NK-92 (cell line): ENCODE measurements around the gene PNMA6F.
"Not testable (repeated sequence)": the region's sequence is repeated elsewhere in the genome, so short reads cannot be mapped to it uniquely, and the experiment has no call there.

Experiments used
- DNase-seq: peaks from one replicate; lab custom pipeline; 2025; ENCODE audit not compliant: unreplicated experiment; lab: John Stamatoyannopoulos, UW

Gene PNMA6F

DNA sequence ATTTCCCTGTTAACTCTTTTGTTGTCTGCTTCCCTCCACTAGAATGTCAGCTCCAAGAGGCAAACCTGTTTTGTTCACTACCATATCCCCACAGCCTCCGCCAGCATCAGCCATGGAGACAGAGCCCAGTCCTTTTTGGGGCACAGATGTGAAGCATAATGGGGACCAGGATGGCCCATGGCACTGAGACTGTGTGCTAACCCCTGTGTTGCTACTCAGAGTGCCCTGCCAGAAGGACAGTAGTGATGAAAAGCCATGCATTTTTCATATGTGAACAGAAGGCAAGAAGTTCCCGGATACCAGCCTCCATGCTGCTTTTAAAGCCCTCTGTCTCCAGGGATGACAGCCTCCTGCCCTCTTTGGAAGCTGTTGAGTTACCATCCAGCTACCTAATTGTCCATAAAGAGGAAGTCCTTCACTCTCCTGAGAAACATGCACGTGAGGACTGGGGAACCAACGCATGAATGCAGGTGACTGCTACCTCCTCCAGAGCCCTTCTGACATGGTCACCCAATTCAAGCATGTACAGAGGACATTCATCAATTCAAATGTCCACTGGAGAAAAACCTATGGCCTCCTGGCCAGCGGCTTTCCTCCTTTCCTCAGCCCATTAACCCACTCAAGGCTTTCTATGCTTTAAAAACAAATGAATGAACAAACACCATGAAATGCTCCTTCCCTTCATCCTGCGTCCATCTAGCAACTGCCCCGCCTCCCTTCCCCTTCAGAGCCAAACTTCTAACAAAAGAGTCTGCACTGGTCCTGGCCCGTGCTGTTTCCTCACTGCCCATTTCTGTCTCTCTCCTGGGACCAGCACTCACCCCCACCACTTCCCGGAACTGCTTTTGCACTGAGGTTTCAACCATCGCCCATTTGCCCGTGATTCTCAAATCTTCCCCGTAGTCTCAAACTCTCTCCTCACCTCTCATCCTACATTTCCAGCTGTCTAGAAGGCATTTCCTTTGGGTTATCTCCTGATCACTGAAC is 18.0 kb downstream of the PNMA6F start:
- no peak for DNase-seq

DNA sequence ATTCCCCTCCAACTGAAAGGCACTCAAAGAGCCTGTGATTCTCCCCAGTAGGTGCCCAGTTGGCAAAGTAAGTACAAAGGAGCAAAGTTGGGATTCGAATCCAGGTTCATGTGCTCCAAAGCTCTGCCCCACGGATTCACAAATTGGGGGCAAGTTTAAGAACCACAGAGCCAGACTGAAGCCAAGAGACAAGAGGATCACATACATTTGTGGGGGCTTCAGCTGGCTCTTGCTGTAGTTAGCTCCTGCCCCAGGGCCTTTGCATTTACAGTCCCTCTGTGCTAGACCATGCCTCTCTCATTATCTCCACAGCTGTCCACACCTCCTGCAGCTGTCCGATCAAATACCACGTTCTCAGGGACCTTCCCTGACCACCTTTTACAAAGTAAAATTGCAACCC is 18.8 kb downstream of the PNMA6F start:
- DNase-seq: no peak

DNA sequence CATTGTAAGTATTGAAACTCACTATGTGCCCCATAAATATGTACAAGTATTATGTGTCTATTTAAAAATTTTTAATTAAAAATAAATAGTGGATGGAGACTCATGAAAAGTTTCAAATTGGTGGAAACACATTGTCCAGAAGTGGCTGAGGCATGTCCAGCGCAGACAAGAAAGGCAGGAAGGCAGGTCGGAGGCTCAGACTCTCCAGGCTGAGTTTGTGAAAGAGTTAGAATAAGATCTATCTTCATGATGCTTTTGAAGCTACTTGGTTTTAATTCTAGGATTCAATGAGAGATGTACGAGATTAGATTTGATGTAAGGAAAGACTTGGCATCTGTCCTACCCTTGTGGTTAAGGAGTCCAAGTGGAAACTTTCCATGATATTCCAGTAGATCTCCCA is 19.8 kb downstream of the PNMA6F start:
- no peak for DNase-seq

DNA sequence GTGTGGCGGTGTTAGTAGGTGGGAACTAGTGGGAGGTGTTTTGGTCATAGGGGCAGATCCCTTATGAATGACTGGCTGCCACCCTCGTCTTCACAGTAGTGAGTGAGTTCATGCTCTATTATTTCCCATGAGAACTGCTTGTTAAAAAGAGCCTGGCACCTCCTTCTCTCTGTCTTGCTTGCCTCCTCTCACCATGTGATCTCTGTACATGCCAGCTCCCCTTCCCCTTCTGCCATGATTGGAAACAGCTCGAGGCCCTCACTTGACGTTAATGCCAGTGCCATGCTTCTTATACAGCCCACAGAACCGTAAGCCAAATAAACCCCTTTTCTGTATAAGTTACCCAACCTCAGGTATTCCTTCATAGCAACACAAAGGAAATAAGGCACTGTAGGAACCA is 21.7 kb downstream of the PNMA6F start:
- DNase-seq: no peak

DNA sequence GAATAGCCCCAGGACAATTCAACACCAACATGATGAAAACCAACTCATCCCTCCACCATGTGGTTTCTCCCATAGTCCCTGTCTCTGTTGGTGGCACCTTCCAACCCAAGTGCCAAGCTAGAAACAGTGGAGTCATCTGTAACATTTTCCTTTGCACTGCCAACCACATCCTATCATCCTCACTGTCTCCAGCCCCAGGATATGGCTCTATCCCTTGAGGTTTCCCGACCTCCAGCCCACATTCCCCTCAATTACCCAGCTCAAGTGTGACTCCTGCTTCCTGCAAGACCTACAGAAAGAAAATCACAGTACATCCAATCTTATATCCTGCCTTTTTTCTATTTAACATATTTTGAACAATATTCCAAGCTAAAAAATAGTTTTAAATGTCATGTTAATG is 24.2 kb downstream of the PNMA6F start:
- DNase-seq: no peak

DNA sequence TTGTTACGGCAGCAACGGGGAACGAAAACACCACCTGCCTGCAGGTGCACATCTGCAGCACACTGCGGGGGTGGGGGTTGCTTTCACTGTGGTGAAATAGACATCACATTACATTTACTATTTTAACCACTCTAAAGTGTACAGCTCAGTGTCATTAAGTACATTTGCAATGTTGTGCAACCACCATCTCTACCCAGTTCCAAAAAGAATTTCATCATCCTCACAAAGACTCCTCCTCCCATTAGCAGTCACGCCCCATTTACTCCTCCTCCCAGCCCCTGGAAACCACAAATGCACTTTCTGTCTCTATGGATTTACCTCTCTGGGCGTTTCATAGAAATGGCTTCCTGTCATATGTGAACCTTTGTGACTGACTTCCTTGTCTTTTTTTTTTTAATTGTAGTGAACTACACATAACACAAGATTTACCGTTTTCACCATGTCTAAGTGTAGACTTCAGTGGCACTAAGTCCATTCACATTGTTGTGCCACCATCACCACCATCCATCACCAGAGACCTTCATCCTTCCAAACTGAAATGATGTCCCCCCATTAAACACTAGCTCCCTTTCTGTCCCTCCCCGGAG is 28.0 kb downstream of the PNMA6F start:
- DNase-seq: not testable (repeated sequence)

DNA sequence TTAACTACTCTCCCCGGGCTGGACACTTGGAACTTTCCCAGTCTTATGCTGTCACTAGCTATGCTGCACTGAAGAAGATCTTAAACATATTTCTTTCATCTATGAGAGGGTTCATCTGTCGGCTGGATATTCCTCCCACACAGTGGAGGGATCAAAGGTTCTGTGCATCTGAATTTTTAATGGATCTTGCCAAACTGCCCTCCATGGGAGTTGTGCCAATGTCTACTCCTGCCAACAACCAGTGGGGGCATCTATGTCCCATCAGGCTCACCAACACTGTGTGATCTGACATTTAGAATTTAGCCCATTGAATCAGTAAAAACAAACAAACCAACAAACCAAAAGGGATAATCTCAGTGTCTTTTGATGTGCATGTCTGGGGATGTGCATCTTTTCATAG is 32.8 kb downstream of the PNMA6F start:
- DNase-seq: not testable (repeated sequence)

DNA sequence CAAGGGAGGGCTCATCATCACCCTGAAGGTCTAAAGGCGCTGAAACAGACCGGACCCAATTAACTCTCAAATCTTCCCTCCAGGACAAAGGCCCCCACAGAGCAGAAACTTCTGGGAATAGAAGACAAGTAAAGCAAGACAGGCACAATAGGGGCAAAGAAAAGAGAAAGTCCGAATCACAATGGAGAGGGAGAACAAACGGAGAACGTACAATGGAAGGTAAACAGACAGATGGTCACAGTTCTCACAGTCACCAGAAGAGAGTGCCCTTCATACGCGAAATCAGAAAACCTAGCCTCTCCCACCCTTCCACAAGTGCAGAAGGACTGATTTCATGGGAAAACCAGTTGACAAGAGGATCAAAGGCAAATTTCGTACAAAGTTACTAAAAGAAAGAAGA is 35.9 kb downstream of the PNMA6F start:
- not testable (repeated sequence) for DNase-seq

DNA sequence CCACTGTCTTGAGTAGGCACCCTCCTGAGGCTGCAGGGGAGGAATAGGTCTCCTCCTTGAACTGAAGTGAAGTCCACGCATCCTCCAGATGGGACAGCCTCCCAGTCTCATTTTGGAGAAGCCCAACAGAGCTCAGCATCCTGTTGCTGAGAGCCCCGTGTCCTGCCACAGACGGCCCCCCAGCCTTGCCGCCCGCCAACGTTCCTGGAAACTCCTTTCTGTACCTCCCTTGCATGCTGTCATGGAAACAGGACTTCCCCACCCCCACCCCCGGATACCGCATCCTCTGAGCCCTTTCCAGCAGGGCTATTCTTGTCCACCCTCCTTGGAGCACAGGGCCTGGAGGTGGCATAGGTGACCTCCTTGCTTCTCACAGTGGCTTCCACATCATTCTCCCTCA is 37.6 kb downstream of the PNMA6F start:
- DNase-seq: not testable (repeated sequence)

DNA sequence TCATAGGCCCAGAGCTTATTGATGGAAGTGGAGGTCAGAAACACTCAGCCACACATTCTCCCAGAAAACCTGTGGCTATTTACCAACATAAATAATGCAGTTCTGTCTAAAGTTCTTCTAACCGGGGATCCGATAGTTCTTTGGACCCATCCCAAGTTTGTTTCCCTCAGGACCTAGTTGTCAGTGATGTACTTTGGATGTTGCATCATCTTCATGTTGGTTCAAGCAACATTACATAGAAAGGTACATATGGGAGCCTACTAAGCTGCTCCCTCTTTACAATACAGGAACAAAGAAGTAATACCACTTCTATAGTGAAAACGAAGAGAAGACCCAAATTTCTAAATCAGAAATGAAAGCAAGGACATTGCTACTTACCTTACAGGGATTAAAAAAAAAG is 39.8 kb downstream of the PNMA6F start:
- not testable (repeated sequence) for DNase-seq

DNA sequence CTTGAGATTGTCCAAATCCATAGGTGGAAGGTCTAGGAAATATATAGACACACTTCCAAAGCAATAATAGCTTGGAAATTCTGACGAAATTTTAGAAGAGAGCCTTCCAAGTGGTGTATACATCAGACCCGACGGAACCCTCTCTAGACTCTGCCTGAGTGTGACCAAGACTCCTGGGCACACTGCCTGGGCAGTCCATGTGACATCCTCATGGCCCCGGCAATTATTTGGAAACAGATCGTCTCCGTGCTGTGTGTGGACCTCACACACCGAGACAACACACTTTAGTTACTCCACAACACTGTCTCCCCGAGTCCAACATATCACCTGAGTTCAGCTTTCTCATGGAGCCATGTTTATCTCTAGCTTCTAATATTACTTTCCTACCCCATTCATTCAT is 42.3 kb downstream of the PNMA6F start:
- not testable (repeated sequence) for DNase-seq

DNA sequence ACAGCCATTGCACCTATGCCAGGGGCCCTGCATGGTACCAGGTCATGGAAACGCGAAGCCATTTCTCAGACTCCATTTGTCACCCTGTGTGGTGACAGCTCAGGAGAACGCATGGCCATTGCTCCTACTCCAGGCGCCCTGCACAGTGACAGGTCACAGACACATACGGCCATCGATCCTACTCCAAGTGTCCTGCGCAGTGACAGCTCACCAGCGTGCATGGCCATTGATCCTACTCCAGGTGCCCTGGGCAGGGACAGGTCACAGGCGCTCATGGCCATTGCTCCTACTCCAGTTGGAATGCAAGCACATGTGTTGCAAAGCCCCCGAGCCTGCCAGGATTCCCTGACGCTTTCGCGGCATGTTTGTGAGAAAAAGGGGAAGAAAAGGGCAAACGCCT is 45.5 kb downstream of the PNMA6F start:
- not testable (repeated sequence) for DNase-seq

DNA sequence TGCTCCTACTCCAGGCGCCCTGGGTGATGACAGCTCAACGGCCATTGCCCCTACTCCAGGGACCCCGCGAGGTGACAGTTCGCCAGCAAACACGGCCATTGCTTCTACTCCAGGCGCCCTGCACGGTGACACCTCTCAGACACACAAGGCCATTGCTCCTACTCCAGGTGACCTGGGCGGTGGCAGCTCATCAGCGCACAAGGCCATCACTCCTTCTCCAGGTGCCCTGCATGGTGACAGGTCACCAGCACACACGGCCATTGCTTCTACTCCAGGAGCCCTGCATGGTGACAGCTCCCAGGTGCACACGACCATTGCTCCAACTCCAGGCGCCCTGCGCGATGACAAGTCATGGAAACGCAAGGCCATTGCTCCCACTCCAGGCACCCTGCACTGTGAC is 46.1 kb downstream of the PNMA6F start:
- not testable (repeated sequence) for DNase-seq

DNA sequence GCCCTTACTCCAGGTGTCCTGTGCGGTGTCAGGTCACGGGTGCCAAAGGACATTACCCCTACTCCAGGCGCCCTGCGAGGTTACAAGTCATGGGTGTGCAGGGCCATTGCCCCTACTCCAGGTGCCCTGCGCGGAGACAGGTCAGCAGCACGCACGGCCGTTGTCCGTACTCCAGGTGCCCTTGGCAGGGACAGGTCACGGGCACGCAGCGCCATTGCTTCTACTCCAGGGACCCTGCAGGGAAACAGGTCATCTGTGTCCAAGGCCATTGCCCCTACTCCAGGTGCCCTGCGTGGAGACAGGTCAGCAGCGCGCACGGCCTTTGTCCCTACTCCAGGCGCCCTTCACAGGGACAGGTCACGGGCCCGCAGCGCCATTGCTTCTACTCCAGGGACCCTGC is 49.0 kb downstream of the PNMA6F start:
- not testable (repeated sequence) for DNase-seq

DNA sequence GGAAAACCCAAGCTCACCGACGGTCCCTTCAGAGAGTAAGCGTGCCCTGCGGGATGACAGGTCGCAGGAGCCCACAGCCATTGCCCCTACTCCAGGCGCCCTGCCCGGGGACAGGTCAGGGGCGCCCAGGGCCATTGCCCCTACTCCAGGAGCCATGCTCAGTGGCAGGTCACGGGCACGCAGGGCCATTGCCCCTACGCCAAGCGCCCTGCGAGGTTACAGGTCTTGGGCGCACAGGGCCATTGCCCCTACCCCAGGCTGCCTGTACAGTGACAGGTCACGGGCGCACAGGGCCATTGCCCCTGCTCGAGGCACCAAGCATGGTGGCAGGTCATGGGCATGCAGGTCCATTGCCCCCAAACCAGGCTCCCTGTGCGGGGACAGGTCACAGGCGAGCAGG is 49.5 kb downstream of the PNMA6F start:
- DNase-seq: not testable (repeated sequence)
